OCI-M2 (cell line): ENCODE results near the gene SLC16A11.
"Not testable (repeated sequence)": the region's sequence is repeated elsewhere in the genome, so short reads cannot be mapped to it uniquely, and the experiment has no call there.

Experiments
- DNase-seq: peaks from one replicate; lab custom pipeline; 2025; ENCODE audit not compliant: unreplicated experiment; lab: John Stamatoyannopoulos, UW

SLC16A11 gene

GRCh38 chr17:7058831-7059447, 15.0 kb upstream of the SLC16A11 start:
- no peak for DNase-seq

GRCh38 chr17:7056386-7056785, 12.5 kb upstream of the SLC16A11 start:
- no peak for DNase-seq

GRCh38 chr17:7050583-7050982, 6.7 kb upstream of the SLC16A11 start:
- not testable (repeated sequence) for DNase-seq

DNA sequence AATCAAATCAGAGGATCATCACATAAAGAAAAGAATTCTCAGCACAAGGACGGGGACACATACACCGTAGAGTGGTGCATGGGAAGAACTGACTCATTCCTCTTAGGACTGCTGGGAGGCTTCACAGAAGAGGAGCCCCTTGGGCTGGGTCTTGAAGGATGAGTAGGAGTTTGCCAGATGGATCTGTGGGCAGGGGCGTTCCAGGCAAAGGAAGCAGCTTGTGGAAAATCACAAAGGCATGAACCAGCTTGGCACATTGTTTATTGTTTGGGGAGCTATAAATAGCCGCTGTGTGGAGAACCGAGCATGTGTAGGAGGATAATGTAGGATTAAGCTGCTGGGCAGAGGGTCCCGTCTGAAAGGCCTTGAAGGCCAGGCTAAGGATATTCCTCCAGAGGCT, 5.1 kb upstream of the SLC16A11 start:
- DNase-seq, result no peak

GRCh38 chr17:7047566-7047965, 3.7 kb upstream of the SLC16A11 start:
- DNase-seq, result no peak

- not testable (repeated sequence) for DNase-seq
Observed at GRCh38 chr17:7046725-7047397, 3.0 kb upstream of the SLC16A11 start.

GRCh38 chr17:7046127-7046724, 2.3 kb upstream of the SLC16A11 start:
- no peak for DNase-seq

GRCh38 chr17:7045492-7046126, 1.7 kb upstream of the SLC16A11 start:
- DNase-seq, result no peak

GRCh38 chr17:7043182-7043496, 753 bp downstream of the SLC16A11 start:
- no peak for DNase-seq

DNA sequence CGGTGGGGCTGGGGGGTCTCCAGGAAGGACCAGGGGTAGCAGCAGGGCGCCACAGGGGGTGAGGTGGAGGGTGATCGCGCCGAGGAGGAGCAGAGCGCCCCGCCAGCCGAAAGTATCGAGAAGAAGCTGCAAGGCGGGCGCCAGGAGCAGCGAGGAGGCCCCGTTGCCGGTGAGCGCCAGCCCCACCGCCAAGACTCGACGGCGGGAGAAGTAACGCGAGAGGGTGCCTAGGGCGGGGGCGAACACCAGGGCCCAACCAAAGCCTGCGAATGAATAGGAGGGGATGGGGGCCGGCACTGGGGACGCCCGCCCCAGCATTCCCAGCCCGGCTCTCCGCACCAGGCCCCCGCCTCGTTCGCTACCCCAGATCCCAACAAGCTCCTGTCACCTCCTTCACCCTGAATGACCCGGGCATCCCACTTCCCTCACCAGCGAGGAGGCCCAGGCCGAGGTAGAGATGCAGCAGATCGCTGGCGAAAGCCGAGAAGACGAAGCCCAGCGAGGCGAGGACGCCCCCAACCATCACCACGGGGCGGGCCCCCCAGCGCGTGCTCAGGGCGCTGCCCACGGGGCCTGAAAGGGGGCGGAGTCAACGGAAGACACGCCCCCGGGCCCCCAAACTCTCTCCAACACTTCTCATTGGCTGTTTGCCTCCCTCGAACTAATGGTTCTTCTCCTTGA, 1.3 kb downstream of the SLC16A11 start:
- no peak for DNase-seq

GRCh38 chr17:7041607-7042500, 2.0 kb downstream of the SLC16A11 start:
- no peak for DNase-seq

DNA sequence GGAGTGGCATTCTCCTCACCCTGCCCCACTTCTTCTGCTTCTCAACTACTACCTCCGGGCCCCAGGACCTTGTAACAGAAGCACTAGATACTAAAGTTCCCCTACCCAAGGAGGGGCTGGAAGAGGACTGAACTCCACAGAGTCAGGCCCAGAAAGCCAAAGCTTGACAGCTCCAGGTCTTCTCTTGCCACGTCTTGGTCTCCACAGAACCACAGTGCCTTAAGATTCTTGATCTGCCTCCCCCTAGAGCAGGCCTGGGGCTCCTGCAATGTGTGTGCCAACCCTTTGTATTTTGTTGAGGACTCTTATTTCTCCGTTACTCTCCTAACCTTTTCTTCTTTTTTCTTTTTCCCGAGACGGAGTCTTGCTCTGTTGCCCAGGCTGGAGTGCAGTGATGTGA, 4.1 kb downstream of the SLC16A11 start:
- no peak for DNase-seq

GRCh38 chr17:7038025-7038862, 5.6 kb downstream of the SLC16A11 start:
- no peak for DNase-seq

DNA sequence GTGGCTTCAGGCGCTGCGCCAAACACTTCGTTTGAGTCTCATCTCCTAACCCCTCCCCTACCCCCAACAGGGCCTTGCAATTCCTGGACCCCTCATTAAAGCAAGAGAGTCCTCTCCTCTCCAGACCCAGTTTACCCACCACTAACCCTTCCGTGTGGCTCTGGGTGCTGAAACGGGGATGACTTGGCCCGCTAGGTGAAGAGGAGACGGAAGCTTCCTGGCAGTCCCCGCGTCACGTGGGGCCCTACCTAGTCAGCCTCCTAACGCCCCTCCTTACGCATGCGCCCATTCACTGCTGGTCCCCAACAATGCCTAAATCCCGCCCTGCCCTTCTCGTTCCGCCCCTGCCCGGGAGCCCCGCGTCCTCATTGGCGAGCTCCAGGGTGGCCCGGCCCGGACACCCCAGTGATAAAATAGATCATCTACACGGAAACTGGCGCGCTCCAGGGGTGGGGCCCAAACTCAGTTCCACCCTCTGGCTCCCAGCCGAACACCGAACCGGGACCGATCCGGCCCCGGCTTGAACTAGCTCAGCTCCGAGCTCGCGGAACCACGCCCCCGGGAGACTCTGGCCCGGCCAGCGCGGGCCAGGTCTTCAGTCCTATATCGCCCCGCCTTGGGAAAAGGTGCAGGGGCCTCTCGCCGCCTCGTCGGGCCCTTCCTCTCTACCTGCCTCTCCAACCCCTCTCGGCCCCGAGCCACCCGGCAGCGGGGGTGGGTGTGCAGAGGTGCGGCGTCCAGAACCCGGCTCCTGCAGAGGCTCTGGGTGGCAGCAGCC, 8.1 kb downstream of the SLC16A11 start, which contains the start of gene SLC16A13:
TSS of gene SLC16A13 (plus strand) at position 425 of the 778 bp plus-strand sequence. CDS start 368 bp downstream, outside the sequence.
- peak; percentile 82 for DNase-seq

GRCh38 chr17:7034955-7035590, 8.8 kb downstream of the SLC16A11 start:
- DNase-seq, result no peak

- DNase-seq, result no peak
Observed at GRCh38 chr17:7029659-7030058, 14.2 kb downstream of the SLC16A11 start.

DNA sequence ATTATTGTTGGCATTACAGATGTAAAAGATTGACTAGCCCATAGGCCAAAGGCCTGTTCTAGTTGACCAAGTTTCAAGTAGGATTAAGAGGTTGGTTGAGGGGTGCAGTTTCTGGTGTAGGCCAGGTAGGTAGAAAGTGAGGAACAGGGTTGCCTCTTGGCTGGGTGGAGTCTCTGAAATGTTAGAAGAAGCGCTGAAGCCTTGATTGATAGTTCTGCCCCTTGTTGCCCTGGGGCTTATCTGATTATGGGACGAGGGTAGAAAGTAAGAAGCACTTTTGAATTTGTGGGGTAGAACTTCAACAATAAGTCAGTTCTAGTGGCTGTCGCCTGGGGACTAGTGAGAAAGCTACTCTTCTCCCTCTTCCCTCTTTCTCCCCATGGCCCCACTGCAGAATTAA, 14.8 kb downstream of the SLC16A11 start:
- no peak for DNase-seq

- no peak for DNase-seq
Observed at GRCh38 chr17:7027335-7027734, 16.6 kb downstream of the SLC16A11 start.
